K562 treated with DMSO at 1 percent for 48 hours (cell line): ENCODE results near the gene ACBD4. TPM values are rescaled to one million over a fixed set of nuclear protein-coding genes. Genes with fewer than 3 reads are reported as not detected.

Source experiments
- total RNA-seq: library from RNA; unstranded; fragments of 300-600 nt; gene quantifications from 2 replicates; pipeline ENCODE4 v1.2.3, GENCODE V29; 2022; ENCODE audit warnings: low replicate concordance; ENCODE audit errors: extremely low read depth

The ACBD4 gene
- not detected in 2 replicates for total RNA-seq

GRCh38 chr17:45135192-45135977 is at the start of gene ACBD4:
ACBD4 (plus strand) TSS chr17:45135687; CDS start chr17:45136145, 458 bp downstream.

GRCh38 chr17:45132320-45132571 is 3.2 kb upstream of the ACBD4 start, which contains the start of gene PLCD3:
PLCD3 (minus strand) TSS chr17:45132515; CDS start chr17:45132410, 105 bp downstream.

DNA sequence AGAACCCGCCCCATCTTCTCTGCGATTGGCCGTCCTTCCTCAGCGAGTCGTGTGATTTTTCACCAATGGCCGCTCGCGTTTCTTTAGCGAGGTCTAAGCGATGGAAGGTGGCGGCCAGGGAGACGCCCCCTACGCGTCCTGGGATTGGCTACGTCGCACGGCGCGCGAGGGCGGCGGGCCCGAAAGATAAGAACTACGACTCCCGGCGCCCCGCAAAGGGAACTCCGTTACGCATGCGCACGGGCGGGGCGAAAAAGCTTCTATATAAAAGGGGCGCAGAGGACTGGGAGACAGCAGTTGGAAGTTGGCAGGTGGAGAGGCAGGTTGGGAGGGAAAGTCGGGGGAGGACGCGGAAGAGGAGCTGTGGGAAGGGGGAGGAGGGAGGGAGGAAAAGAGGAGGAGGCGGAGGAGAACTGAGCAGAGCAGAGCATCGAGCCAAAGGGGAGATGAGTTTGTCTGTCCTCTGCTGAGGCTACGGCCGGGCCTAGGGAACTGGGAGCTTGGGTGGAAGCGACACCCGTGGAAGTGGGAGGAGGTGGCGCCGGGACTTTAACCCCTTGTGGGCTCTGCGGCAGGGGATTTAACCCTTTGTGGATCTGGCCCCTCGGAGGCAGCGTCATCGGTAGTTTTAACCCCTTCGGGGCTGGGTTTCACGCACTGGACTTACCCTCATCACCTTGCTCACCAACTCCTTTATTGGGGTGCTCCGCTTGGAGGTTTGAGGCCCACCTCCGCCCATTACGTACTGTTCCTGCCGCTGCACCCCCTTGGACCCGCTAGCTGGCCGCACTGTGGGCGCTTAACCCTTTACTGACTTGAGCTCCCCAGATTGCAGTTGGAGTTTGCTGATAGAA is 12.9 kb downstream of the ACBD4 start, which contains the start of gene HEXIM1:
HEXIM1 (plus strand) TSS at position 293 of the 854 bp plus-strand sequence. CDS start 716 bp downstream, outside the sequence.

GRCh38 chr17:45161288-45162024 is 26.0 kb downstream of the ACBD4 start, which contains the start of gene HEXIM2:
HEXIM2 (plus strand) TSS chr17:45161875; CDS start chr17:45162794, 919 bp downstream.

Other genes with a start within 250 kb of the ACBD4 start
- not detected in 2 replicates for gene EFTUD2, start 236.2 kb upstream of the ACBD4 start, total RNA-seq
- gene GFAP, start 220.2 kb upstream of the ACBD4 start, total RNA-seq: not detected in 2 replicates
- not detected in 2 replicates for gene KIF18B, start 187.9 kb upstream of the ACBD4 start, total RNA-seq
- not detected in 2 replicates for gene C1QL1, start 167.4 kb upstream of the ACBD4 start, total RNA-seq
- gene DCAKD, start 84.1 kb upstream of the ACBD4 start, total RNA-seq: not detected in 2 replicates
- gene NMT1, start 74.4 kb upstream of the ACBD4 start, total RNA-seq: 72.9 TPM in 1 of 2 replicates, not detected in the other
- gene PLCD3, start 3.2 kb upstream of the ACBD4 start, total RNA-seq: not detected in 2 replicates
- gene HEXIM1, start 12.8 kb downstream of the ACBD4 start, total RNA-seq: not detected in 2 replicates
- not detected in 2 replicates for gene HEXIM2, start 26.2 kb downstream of the ACBD4 start, total RNA-seq
- gene FMNL1, start 86.2 kb downstream of the ACBD4 start, total RNA-seq: not detected in 2 replicates
- not detected in 2 replicates for gene SPATA32, start 126.4 kb downstream of the ACBD4 start, total RNA-seq
- gene MAP3K14, start 181.3 kb downstream of the ACBD4 start, total RNA-seq: not detected in 2 replicates